HEK293 (cell line): ENCODE results near the gene HHIP.
A peak's percentile ranks its signal among the peaks of the same experiment; 100 is the strongest.

Experiments
- CTCF ChIA-PET: fragments of 350-600 bp; formaldehyde crosslinking; extraction: SDS; loops from one replicate; lab custom pipeline; 2021; ENCODE audit warnings: antibody characterized with exemption; lab: Yijun Ruan, JAX
- POLR2A ChIA-PET: fragments of 300-600 bp; formaldehyde crosslinking; extraction: SDS; loops from one replicate; lab custom pipeline; 2020; ENCODE audit warnings: antibody characterized with exemption, inconsistent platforms; lab: Yijun Ruan, JAX
- H3K27ac ChIP-seq: fragments of 200-500 bp; sonication (Bioruptor generic); 2 replicates; pipeline ENCODE4 v1.5.1; 2014; ENCODE audit warnings: low read depth, low read length, control low read depth, inconsistent platforms; ENCODE audit errors: extremely low read depth
- H3K36me3 ChIP-seq, 2 experiments: fragments of 200-500 bp in 1 of 2; sonication (Bioruptor generic) in 1 of 2; 1 replicate in 1 of 2; 2 replicates in 1 of 2; pipeline ENCODE4 v1.5.1; 2014 to 2017; ENCODE audit warnings: inconsistent platforms in 2 of 2, low read length in 2 of 2; ENCODE audit not compliant: control insufficient read depth in 2 of 2, insufficient read depth in 1 of 2
- H3K4me1 ChIP-seq: fragments of 200-500 bp; sonication (Bioruptor generic); 2 replicates; pipeline ENCODE4 v1.5.1; 2014; ENCODE audit warnings: mild to moderate bottlenecking, low read length, inconsistent platforms; ENCODE audit not compliant: control insufficient read depth, insufficient read depth
- H3K4me3 ChIP-seq: 2 replicates; pipeline ENCODE4 v1.5.1; 2011; ENCODE audit warnings: low read depth, mild to moderate bottlenecking, control low read depth, low read length, moderate library complexity
- H3K9me3 ChIP-seq: fragments of 200-500 bp; sonication (Bioruptor generic); 2 replicates; pipeline ENCODE4 v1.5.1; 2014; ENCODE audit warnings: low read depth, low read length, inconsistent platforms; ENCODE audit not compliant: control insufficient read depth, insufficient read depth
- FEZF1 ChIP-seq: fragments of 450-650 bp; formaldehyde crosslinking; IDR thresholded peaks from 2 replicates; pipeline ENCODE4 v1.5.1; 2016; ENCODE audit warnings: missing biosample characterization, missing genetic modification characterization
- GLIS2 ChIP-seq: fragments of 450-650 bp; formaldehyde crosslinking; IDR thresholded peaks from 2 replicates; pipeline ENCODE4 v1.5.1; 2016; ENCODE audit warnings: missing biosample characterization, missing genetic modification characterization
- KLF17 ChIP-seq: fragments of 450-650 bp; formaldehyde crosslinking; IDR thresholded peaks from 2 replicates; pipeline ENCODE4 v1.5.1; 2016; ENCODE audit warnings: missing biosample characterization, missing genetic modification characterization
- MYNN ChIP-seq: fragments of 450-650 bp; formaldehyde crosslinking; IDR thresholded peaks from 2 replicates; pipeline ENCODE4 v1.5.1; 2016; ENCODE audit warnings: missing biosample characterization, missing genetic modification characterization, borderline replicate concordance
- SALL2 ChIP-seq: fragments of 450-650 bp; formaldehyde crosslinking; IDR thresholded peaks from 2 replicates; pipeline ENCODE4 v1.5.0; 2017; ENCODE audit warnings: missing biosample characterization, mild to moderate bottlenecking, missing genetic modification characterization, borderline replicate concordance
- SCRT1 ChIP-seq: fragments of 450-650 bp; formaldehyde crosslinking; IDR thresholded peaks from 2 replicates; pipeline ENCODE4 v1.5.1; 2016; ENCODE audit warnings: missing biosample characterization, missing genetic modification characterization, borderline replicate concordance
- TRIM28 ChIP-seq: IDR thresholded peaks from 2 replicates; pipeline ENCODE4 v1.6.1; 2011; ENCODE audit warnings: low read length, control low read depth, borderline replicate concordance
- ZBTB1 ChIP-seq: fragments of 450-650 bp; formaldehyde crosslinking; IDR thresholded peaks from 2 replicates; pipeline ENCODE4 v1.5.1; 2016; ENCODE audit warnings: missing biosample characterization, missing genetic modification characterization
- ZBTB17 ChIP-seq: fragments of 450-650 bp; formaldehyde crosslinking; IDR thresholded peaks from 2 replicates; pipeline ENCODE4 v1.5.1; 2016; ENCODE audit warnings: missing biosample characterization, missing genetic modification characterization
- ZBTB20 ChIP-seq: fragments of 450-650 bp; formaldehyde crosslinking; IDR thresholded peaks from 2 replicates; pipeline ENCODE4 v1.5.1; 2016; ENCODE audit warnings: missing biosample characterization, missing genetic modification characterization
- ZNF138 ChIP-seq: fragments of 450-650 bp; formaldehyde crosslinking; IDR thresholded peaks from 2 replicates; pipeline ENCODE4 v1.5.1; 2016; ENCODE audit warnings: missing biosample characterization, missing genetic modification characterization, borderline replicate concordance
- ZNF140 ChIP-seq: fragments of 450-650 bp; formaldehyde crosslinking; IDR thresholded peaks from 2 replicates; pipeline ENCODE4 v1.5.1; 2016; ENCODE audit warnings: missing biosample characterization, missing genetic modification characterization
- ZNF157 ChIP-seq: fragments of 450-650 bp; formaldehyde crosslinking; IDR thresholded peaks from 2 replicates; pipeline ENCODE4 v1.5.1; 2016; ENCODE audit warnings: missing biosample characterization, missing genetic modification characterization
- ZNF239 ChIP-seq: fragments of 450-650 bp; formaldehyde crosslinking; IDR thresholded peaks from 2 replicates; pipeline ENCODE4 v1.5.1; 2016; ENCODE audit warnings: missing biosample characterization, missing genetic modification characterization
- ZNF248 ChIP-seq: fragments of 450-650 bp; formaldehyde crosslinking; IDR thresholded peaks from 2 replicates; pipeline ENCODE4 v1.5.1; 2017; ENCODE audit warnings: missing biosample characterization, missing genetic modification characterization
- ZNF324 ChIP-seq: fragments of 450-650 bp; formaldehyde crosslinking; IDR thresholded peaks from 2 replicates; pipeline ENCODE4 v1.5.1; 2016; ENCODE audit warnings: missing biosample characterization, missing genetic modification characterization
- ZNF391 ChIP-seq: fragments of 450-650 bp; formaldehyde crosslinking; IDR thresholded peaks from 2 replicates; pipeline ENCODE4 v1.5.1; 2016; ENCODE audit warnings: low read depth, missing biosample characterization, missing genetic modification characterization, borderline replicate concordance
- ZNF433 ChIP-seq: fragments of 450-650 bp; formaldehyde crosslinking; IDR thresholded peaks from 2 replicates; pipeline ENCODE4 v1.5.1; 2016; ENCODE audit warnings: missing biosample characterization, missing genetic modification characterization, low read depth
- ZNF501 ChIP-seq: fragments of 450-650 bp; formaldehyde crosslinking; IDR thresholded peaks from 2 replicates; pipeline ENCODE4 v1.5.1; 2016; ENCODE audit warnings: missing biosample characterization, missing genetic modification characterization
- ZNF514 ChIP-seq: fragments of 450-650 bp; formaldehyde crosslinking; IDR thresholded peaks from 2 replicates; pipeline ENCODE4 v1.5.1; 2016; ENCODE audit warnings: missing biosample characterization, missing genetic modification characterization
- ZNF518A ChIP-seq: fragments of 450-650 bp; formaldehyde crosslinking; conservative IDR thresholded peaks from 2 replicates; pipeline ENCODE4 v1.5.1; 2016; ENCODE audit warnings: low read depth, missing biosample characterization, missing genetic modification characterization
- ZNF571 ChIP-seq: fragments of 450-650 bp; formaldehyde crosslinking; IDR thresholded peaks from 2 replicates; pipeline ENCODE4 v1.5.0; 2017; ENCODE audit warnings: missing biosample characterization, missing genetic modification characterization
- ZNF670 ChIP-seq: fragments of 450-650 bp; formaldehyde crosslinking; IDR thresholded peaks from 2 replicates; pipeline ENCODE4 v1.5.1; 2016; ENCODE audit warnings: missing biosample characterization, missing genetic modification characterization, low read depth
- ZNF830 ChIP-seq: fragments of 450-650 bp; IDR thresholded peaks from 2 replicates; pipeline ENCODE4 v1.5.0; 2018; ENCODE audit warnings: missing biosample characterization, missing genetic modification characterization, low read depth, mild to moderate bottlenecking, moderate library complexity
- ZNF837 ChIP-seq: fragments of 450-650 bp; formaldehyde crosslinking; IDR thresholded peaks from 2 replicates; pipeline ENCODE4 v1.5.1; 2016; ENCODE audit warnings: missing biosample characterization, missing genetic modification characterization
- TF ChIP-seq, protein P1 (sequence below): fragments of 450-650 bp; formaldehyde crosslinking; IDR thresholded peaks from 2 replicates; pipeline ENCODE4 v1.5.1; 2016; ENCODE audit warnings: missing biosample characterization, missing genetic modification characterization

Gene HHIP

GRCh38 chr4:144649646-144650045, 3.7 kb downstream of the HHIP start (continued):
- TF ChIP-seq ZNF433 (tag by site-specific recombination), result no peak
- no peak for TF ChIP-seq ZNF140 (tag by site-specific recombination)
- TF ChIP-seq MYNN (tag by site-specific recombination), result no peak
- no peak for TF ChIP-seq ZNF239 (tag by site-specific recombination)
- no peak for TF ChIP-seq ZBTB20 (tag by site-specific recombination)
- no peak for TF ChIP-seq ZNF514
- TF ChIP-seq SALL2 (tag by site-specific recombination), result no peak
- no peak for TF ChIP-seq ZNF837 (tag by site-specific recombination)
- TF ChIP-seq ZNF501 (tag by site-specific recombination), result no peak
- TF ChIP-seq ZNF391, result no peak
- no peak for TF ChIP-seq ZBTB1 (tag by site-specific recombination)
- TF ChIP-seq ZNF324 (tag by site-specific recombination), result no peak
- no peak for TF ChIP-seq SCRT1
- no peak for TF ChIP-seq GLIS2 (tag by site-specific recombination)

GRCh38 chr4:144650311-144651005, 4.5 kb downstream of the HHIP start:
- no peak overlapping the region for H3K27ac ChIP-seq
- no peaks in the 10 kb centered on the region for H3K36me3 ChIP-seq
- no peak overlapping the region for H3K4me3 ChIP-seq
- no peak for TF ChIP-seq ZNF157 (tag by site-specific recombination)
- peak; percentile 35; the same call in 1 of the 2 replicates for TF ChIP-seq ZBTB17
- no peak for TF ChIP-seq ZNF830 (tag by site-specific recombination)
- TF ChIP-seq ZNF670 (tag by site-specific recombination), result no peak
- POLR2A ChIA-PET, result interaction anchor here (0.6 kb wide), 1 partner anchor 71 kb away, joined by 6 read pairs; no protein-coding TSS in a partner anchor
- H3K9me3 ChIP-seq, result no peaks in the 10 kb centered on the region
- CTCF ChIA-PET, result no interaction called here
- no peaks in the 10 kb centered on the region; the same call in 1 of the 2 replicates for H3K4me1 ChIP-seq

DNA sequence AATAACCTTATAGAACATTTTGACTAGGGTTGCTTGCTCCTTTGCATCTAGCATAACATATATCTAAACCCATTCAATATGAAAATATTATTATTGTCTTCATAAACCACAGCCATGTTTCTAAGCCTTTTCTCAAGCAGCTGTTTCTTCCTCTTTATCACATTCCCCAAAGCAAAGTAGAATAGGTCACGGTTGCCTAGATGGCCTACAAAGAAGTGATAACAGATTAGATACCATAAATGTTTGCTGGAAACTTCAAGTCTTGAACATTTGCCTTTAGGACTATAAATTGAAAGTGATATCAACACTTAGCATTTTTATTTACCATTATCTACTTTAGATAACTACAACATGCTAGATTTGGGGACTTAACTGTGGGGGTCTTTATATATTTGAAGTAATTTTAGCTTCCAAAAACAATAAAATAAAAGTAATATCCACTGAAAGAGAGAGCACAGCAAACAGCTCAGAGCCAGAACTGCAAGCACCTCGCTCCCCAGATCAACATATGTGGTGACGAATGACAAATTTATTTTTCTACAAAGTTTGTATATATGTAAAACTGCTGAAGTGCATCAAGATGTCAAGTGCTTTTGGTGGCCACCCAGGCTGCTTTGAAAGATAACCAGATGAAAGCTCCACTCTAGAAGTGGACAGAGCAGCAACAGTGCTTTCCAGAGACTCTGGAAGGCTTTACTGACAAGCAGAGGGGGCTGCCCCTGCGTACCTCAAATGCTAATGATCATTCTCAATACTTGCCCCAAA, 8.0 kb downstream of the HHIP start:
- ChIA-PET POLR2A (no interaction called here), CTCF (interaction anchor here (0.5 kb wide), 1 partner anchor 137 kb away, joined by 3 read pairs; no protein-coding TSS in a partner anchor)
- H3K27ac ChIP-seq, result no peak overlapping the region
- TF ChIP-seq ZNF138 (tag by site-specific recombination) (no peak), ZNF518A (no peak), ZNF248 (tag by site-specific recombination) (no peak), ZNF433 (tag by site-specific recombination) (no peak), KLF17 (tag by site-specific recombination) (no peak), ZNF571 (tag by site-specific recombination) (no peak), FEZF1 (tag by site-specific recombination) (no peak), TRIM28 (no peak)
- TF ChIP-seq, protein P1, sequence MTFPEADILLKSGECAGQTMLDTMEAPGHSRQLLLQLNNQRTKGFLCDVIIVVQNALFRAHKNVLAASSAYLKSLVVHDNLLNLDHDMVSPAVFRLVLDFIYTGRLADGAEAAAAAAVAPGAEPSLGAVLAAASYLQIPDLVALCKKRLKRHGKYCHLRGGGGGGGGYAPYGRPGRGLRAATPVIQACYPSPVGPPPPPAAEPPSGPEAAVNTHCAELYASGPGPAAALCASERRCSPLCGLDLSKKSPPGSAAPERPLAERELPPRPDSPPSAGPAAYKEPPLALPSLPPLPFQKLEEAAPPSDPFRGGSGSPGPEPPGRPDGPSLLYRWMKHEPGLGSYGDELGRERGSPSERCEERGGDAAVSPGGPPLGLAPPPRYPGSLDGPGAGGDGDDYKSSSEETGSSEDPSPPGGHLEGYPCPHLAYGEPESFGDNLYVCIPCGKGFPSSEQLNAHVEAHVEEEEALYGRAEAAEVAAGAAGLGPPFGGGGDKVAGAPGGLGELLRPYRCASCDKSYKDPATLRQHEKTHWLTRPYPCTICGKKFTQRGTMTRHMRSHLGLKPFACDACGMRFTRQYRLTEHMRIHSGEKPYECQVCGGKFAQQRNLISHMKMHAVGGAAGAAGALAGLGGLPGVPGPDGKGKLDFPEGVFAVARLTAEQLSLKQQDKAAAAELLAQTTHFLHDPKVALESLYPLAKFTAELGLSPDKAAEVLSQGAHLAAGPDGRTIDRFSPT (tag by site-specific recombination), result no peak

More for the DNA sequence above, 8.0 kb downstream of the HHIP start:
- Histone ChIP-seq H3K9me3 (no peaks in the 10 kb centered on the region), H3K4me3 (no peak overlapping the region), H3K4me1 (no peaks in the 10 kb centered on the region; the same call in 1 of the 2 replicates), H3K36me3 (no peaks in the 10 kb centered on the region)
